HG02623 (cell line): ENCODE results near the gene SNTG2.

ENCODE experiments used
- ATAC-seq: cut with Tn5 transposase; IDR thresholded peaks from one replicate; pipeline ENCODE4 v1.9.1; 2021; ENCODE audit warnings: moderate library complexity; ENCODE audit not compliant: unreplicated experiment

The SNTG2 gene

DNA sequence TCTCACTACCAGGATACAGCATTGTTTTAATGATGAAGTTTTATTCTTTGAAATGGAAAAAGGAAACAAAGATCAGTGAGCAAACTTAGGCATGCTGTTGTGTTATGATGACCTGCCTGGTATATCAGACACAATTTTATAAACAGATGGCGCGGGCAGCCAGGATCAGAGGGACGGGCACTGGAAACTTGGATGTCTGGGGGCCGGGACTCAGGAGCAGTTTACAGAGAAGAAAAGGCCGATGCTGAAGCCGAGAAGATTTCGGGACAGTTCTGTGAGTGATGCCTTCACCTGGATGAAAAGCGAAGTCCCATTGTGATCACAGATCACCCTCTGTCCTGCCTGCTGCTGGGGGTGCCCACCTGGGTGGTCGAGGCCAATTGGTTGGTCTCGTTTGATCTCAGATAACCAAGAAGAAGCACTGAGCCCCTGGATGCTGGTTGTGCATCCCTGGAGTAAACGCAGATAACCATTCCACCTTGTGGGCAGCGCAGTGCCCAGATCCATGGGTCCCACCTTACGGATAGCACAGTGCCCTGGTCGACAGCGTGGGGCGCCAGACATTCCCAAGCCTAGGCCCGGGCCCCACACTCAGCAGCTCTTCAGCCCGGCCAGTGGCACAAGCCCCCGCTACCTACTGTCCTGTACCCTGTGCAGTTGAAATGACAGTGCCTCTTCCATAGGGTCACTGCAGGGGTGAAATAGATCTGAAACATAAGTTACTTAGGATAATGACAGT is 279.7 kb downstream of the SNTG2 start:
- ATAC-seq = no peak

DNA sequence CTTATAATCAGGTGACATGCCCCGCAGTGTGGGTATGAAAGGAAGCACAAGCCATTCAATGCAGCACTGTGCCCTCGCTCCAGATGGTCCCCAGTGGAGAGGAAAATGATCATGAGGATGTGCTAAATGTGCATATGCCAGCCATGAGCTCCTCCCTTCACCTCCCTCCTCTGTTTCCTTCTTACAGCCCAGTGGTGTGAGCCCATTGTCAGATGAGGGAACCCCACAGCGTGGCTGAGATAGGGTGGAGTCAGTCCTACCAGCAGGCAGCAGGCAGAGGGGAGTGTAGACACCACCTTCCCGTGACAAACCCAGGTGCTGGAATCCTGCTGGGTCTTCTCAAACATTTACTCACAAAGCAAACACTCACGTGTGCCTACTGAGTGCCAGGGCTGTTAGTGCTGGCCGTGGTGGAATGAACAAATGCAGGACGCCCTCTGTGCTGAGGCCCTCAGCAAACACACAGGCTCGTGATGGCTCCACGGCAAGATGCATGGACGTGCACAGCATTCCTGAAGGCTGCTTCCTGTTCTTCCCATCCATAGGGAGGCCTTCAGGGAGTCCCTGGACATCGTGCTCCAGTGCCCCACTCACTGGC is 280.9 kb downstream of the SNTG2 start:
- ATAC-seq = no peak

DNA sequence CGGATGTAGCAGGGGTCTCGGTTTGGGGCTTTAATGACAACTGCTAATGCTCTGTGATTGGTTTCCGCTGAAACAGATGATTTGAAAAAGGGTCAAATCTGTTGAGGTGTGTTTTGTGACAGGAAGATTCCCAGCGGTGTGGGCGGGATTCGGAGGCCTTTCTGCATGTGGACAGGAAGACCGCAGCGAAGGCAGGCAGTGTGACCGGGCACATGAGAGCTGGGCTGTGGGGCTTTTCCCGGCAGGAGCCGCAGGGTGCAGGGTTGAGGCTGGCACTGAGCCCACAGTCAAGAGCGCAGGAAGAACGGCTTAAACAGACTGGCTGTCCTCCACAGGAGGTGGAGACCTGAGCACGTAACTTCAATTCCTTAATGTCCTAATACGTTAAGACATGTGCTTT is 282.6 kb downstream of the SNTG2 start:
- no peak for ATAC-seq

DNA sequence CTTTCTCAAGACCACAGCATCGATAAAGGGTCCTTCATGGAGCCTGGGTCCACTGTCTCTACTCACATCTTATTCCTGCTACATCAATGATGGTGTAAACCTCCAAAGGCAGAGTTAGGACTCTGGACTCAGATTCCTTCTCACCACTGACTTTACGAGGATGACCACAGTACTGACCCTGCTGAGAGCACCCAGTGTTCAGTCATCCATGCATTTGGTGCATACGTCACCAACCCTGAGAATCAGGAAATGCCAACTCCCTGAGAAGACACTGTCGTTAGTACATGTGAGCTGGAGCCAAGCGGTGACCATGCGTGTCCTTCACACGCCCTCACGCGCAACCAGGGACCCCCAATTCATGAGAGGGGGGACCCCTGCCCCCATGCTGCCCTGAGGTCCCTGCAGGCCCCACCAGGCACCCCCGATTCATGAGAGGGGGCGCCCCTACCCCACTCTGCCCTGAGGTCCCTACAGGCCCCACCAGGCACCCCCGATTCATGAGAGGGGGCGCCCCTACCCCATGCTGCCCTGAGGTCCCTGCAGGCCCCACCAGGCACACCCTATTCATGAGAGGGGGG is 284.2 kb downstream of the SNTG2 start:
- ATAC-seq = no peak

DNA sequence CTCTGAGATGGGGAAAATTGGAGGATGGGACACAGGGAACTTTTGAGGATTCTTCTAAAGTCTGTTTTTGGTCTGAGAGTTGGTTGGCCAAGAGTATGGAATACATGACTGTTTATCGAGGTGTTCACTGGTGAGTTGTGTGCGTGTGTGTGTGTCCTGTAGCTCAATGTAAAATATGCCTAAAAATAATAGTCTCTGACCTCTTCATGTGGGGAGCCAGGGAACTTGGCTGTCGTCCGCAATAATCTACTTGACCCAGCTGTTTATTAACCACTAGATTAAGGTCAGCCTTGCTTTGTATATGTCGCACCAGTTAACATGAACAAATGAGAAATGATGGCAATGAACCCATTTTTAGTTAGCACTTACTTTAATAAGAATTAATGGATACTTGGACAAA is 285.2 kb downstream of the SNTG2 start:
- ATAC-seq = no peak

DNA sequence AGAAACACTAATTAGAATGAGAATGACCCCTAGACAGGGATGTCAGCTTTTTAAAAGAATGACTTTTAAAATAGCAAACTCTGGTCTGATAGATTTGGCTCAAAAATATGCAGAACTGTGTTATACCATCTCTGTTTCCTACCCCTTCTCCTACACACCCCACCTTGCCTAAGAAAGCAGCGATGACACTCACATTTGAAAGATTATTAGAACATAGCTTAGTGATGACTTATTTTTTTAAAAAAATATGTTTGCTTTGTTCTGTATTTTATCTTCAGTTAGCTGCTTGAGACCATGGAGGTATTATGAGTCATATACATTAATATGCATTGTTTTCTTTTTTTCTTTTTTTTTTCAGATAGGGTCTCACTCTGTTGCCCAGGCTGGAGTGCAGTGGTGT is 286.0 kb downstream of the SNTG2 start:
- no peak for ATAC-seq

DNA sequence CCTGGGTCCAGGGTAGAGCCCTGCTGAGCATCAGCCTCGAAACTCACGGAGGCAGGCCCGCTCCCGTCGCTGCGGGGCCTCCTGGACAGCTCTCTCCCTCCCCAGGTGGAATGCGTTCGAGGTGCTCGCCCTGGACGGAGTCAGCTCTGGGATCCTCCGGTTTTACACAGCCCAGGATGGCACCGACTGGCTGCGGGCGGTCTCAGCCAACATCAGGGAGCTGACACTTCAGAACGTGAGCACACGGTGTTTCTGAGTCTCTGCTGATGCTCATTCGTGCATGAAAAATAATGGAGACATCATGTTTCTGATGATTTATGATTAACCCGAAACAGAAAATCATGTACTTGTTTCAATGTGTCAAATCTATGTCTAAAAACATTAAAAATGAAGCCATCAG is 287.1 kb downstream of the SNTG2 start:
- no peak for ATAC-seq

DNA sequence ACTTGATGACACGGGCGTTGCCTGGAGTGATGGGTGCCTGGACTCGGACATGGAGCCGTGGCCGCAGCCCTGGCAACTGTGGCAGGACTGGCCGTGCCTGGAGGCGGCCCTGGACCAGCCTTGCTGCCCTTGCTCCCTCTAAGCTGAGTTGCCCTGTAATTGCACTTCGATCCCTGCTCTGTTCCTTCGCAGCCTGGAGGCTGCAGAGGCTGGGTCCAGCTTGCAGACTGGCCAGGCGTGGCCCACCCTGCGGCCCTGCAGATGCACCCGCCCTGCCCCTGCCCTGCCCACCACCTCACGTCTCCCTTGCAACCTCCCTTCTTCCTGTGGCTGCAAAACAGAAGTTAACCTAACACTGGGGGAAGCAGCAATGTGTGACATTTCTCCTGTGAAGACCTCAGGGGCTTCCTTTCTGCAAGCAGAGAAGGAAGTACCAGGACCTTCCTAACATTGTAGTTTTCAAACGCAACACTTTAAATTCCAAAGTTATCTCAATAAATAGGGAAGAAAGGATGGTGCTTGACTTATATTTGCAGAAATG is 288.0 kb downstream of the SNTG2 start:
- no peak for ATAC-seq

DNA sequence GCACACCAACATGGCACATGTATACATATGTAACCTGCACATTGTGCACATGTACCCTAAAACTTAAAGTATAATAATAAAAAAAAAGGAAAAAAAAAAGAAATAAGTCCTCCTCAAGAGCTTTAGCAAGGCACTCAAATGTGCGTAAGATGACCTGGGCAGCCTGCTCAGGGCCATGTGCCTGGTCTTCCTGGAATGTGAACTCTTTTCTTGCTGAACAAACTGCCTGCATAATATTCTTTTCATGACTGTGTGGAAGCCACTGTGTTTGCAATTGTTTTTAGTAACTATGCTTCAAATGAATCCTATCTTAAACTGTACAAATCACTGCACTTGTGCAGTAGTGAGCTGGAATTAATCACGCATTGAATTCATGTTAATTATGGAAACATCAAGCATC is 294.5 kb downstream of the SNTG2 start:
- ATAC-seq = no peak

DNA sequence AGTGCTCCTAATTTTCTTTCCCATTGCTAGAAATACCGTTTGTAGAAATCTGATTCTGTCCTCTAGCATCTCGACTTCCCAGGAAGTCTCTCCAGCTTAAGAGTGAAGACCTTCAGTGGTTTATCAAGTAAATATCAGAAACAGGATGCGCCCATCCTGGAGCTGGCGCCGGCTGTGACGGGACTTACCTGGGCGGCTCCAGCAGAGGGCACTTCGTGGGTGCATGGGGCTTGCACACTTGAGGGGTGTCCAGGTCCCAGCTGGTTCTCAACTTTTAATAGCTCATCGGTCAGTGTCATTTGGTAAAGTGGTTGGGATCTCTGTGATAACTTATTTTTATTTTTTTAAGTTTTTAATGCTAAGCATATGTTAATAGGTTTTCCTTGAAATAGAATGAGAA is 295.6 kb downstream of the SNTG2 start:
- no peak for ATAC-seq

DNA sequence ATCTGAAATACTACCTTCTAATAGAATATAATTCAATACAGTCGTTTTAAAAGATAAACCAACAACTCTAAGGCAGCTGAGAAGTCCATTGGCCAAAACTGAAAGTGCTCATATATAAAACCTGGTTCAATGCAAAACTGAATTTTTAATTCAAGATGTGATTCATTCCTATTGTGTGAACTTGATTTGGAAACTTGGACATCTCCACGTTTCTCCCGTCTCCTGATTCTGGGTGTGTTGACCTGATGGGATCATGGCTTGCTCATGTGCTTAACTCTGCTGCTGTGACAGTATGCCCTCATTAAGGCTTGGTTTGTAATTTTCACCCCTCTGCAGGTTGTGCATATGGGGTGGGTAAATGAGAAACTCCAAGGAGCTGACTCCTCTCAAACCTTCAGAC is 296.3 kb downstream of the SNTG2 start:
- no peak for ATAC-seq

DNA sequence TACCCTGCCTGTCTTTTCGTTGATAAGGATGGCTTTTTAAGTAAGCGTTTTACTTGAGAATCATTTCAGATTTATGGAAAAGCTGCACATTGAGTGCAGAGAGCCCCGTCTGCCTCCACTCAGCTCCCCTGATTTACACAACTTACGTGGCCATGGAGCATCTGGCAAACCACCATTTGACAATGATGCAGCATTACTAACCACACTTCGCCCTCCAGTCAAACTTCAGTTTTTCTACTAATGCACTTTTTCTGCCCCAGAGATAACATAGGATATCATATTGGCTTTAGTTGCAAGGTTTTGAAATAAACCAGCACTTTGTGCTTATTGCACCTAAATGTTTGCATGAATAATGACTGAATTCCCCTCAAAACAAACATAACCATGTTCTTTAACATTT is 297.5 kb downstream of the SNTG2 start:
- no peak for ATAC-seq

DNA sequence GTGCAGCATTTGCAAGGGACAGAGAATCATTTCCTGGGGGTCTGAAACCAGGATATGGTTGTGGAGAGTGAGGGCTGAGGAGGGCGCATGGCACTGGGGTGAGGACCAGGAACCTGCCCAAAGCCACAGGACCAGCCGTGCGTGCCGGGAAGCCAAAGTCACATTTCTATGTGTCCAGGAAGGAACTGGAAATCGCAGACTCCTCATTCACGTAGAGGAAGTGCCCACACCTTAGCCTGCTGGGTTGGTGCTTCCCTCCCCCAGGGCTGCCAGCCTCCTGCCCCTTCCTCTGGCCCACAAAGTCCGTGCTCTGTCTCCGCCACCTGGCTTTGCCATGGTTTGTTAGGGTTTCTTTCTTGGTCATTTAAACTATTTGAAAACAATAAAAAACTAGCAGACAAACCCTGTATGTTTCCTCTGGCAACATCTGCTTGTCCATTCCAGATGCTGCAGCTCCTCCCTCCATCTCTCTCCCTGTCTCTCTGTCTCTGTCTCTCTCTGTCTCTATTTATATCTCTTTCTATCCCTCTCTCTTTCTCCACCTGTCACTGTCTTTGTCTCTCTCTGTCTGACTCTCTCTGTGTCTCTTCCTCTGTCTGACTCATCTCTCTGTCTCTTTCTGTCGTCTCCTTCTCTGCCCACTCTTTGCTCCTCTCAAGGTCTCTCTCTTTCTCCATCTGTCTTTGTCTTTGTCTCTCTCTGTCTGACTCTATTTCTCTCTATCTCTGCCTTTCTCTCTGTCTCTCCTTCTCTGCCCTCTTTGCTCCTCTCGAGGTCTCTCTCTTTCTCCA is 299.4 kb downstream of the SNTG2 start:
- ATAC-seq = no peak

DNA sequence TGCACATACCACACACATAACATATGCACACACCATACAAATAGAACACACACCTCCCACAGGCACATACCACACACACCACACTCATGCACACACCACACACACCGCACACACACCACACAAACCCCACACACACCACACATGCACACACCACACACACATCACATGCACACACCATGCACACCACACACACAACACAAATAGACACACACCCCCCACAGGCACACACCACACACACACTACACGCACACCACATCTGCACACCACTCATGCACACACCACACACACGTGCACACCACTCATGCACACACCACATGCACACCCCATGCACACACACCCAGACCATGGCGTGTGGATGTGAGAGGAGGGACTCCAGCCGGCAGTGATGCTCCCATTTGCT is 300.9 kb downstream of the SNTG2 start:
- ATAC-seq = no peak

DNA sequence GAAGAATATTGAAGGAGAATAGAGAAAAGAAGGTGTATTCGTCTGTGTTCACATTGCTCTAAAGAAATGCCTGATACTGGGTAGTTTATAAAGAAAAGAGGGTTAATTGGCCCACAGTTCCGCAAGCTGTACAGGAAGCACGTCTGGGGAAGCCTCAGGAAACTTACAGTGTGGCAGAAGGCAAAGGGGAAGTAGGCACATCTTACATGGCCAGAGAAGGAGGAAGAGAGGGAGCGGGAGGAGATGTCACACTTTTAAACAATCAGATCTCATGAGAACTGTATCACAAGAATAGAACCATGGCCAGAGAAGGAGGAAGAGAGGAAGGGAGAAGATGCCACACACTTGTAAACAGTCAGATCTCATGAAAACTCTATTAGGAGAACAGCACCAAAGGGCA is 303.0 kb downstream of the SNTG2 start:
- ATAC-seq = no peak

DNA sequence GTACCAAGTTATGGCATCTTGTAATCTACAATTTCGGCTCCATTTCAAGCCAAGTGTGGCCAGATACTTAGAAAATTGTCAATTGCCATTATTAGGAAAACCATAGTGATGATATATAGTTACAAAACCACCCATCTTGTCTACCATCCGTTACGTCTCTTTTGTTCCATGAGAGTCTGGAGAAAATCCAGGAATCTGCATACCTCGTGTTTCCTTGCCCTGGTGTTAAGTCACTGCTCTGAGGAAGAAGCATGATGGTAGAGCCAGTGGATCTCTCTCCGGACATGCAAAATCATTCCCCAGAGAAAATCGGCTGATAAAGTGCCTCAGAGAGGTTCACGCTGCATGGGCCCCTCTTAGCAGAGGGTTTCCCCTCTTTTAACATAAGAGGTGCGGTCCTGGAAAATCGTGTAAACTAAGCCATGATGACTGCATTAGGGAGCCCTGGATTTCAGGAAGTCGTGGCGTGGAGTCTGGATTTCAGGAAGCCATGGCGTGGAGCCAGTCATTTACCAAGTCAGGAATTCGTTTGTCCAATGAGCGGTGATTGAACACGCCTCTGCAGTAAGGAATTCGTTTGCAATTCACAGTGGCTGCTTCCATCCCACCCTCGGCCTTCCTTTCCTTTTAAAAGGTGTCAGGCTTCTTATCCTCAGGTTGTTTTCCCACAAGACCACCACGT is 304.2 kb downstream of the SNTG2 start:
- ATAC-seq = no peak

DNA sequence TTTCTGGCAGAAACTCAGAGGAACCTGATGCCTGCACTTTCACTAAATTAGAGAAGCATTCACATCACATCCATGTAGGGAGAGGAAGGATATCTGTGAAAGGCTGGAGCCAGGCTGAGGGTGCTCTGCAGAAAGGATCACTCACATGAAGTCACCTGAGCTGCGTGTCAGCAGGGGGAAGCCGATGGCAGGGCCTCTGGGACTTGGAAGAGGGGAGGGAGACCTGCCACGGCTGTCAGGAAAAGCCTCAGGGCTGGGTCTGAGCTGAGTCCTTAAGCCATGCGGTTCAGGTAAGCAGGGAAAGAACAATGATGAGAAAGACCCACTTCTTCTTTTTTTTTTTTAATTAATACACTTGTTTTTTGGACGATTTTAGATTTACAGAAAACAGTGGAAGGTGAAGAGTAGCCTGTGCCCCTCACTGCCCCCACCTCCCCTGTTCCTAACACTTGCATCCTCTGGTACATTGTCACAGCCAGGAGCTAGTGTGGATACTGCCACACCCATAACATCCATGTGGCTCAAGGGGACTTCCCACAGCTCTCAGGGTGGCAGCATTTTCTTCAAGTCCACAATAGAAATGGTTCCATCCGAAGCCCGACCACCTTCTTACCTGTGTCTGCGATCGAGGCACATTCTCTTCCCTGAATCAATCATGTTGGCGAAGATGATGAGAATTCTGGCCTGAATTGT is 306.1 kb downstream of the SNTG2 start:
- ATAC-seq = no peak

DNA sequence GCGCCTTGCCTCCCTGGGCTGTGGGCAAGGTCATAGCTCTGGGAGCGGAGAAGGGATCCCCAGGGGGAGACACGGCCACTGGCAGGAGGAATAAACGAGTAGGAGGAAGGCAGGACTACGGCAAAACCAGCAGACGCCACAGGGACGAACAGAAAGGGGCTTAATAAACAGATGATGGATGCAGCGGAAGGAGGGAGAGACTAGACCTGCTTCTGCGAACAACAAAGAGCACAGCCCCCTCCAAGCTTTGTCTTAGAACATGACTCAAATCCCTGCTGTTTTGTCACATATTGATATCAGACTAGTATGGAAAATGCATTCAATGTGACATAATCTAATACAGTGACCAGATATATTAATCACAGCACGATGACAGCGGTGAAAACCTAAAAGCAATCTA is 306.7 kb downstream of the SNTG2 start:
- ATAC-seq = no peak

DNA sequence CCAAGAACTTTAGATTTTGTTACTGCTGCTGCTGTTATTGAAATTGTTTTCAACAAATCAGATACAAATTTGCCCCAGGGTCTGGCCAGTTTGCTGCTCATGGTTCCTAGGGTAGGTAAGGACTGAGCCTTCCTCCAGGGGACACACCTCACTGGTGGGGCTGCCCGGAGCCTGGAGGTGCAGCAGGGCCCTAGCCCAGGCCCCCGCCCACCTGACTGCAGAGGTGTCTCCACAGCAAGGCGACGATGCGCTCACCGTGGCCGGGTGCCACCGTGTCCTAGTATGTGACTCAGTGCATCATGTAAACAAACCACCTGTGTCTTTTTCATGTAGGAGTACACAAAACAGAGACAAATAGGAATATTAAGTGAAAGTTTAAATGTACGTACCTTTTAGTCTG is 309.1 kb downstream of the SNTG2 start:
- ATAC-seq = no peak

DNA sequence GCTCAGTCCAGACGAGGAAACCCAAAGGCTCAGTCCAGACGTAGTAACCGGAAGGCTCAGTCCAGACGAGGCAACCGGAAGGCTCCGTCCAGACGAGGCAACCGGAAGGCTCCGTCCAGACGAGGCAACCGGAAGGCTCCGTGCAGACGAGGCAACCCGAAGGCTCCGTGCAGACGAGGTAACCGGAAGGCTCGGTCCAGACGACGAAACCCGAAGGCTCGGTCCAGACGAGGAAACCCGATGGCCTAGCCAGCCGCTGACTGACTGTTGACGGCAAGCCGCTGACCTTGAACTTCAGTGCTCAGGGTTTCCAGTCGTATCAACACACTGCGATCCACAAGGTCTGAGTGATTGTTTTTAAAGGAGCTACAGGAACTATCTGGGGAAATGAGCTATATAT is 312.0 kb downstream of the SNTG2 start:
- ATAC-seq = no peak
